SK-MEL-5 (cell line): Measurements from ENCODE around the gene MOV10L1. TPM values are rescaled to one million over a fixed set of nuclear protein-coding genes. Genes with fewer than 3 reads are reported as not detected.
A peak's percentile ranks its signal among the peaks of the same experiment; 100 is the strongest.

Experiments used
- DNase-seq: peaks from one replicate; pipeline ENCODE4 v3.0.0-alpha.2; 2016; ENCODE audit warnings: low read depth, low spot score
- in situ Hi-C: cut with HindIII; loops from 2 replicates; pipeline ENCODE4 v1.10.0; 2016; ENCODE audit warnings: low sequenced_read_pairs, high pct_unique_total_duplicates, low pct_unique_long_range_greater_than_20kb
- total RNA-seq: library from RNA; depleted of rRNA; stranded (reverse); fragments of >200 nt; shearing (Covaris generic); gene quantifications from 2 replicates; pipeline ENCODE4 v1.2.3, GENCODE V29; 2014

Gene MOV10L1
- total RNA-seq, 1 experiment from 2014 or later: 0.08 TPM

GRCh38 chr22:50057278-50058060, 32.3 kb upstream of the MOV10L1 start:
- no peak for DNase-seq
- in situ Hi-C loops: no loop called here

- in situ Hi-C loops: no loop called here
- DNase-seq: no peak
Measured at GRCh38 chr22:50058061-50058905, 31.5 kb upstream of the MOV10L1 start, which contains the start of gene TTLL8. Gene TTLL8 (minus strand): TSS chr22:50058298.

- DNase-seq: peak; percentile 23
- in situ Hi-C loops: no loop called here
Measured at GRCh38 chr22:50058906-50059880, 30.6 kb upstream of the MOV10L1 start.

- in situ Hi-C loops: no loop called here
- no peak for DNase-seq
Measured at GRCh38 chr22:50059881-50060262, 29.9 kb upstream of the MOV10L1 start.

GRCh38 chr22:50060441-50061140, 29.2 kb upstream of the MOV10L1 start:
- in situ Hi-C loops: no loop called here
- no peak for DNase-seq

- in situ Hi-C loops: no loop called here
- DNase-seq: no peak
Measured at GRCh38 chr22:50061141-50061823, 28.5 kb upstream of the MOV10L1 start.

GRCh38 chr22:50061824-50062355, 27.9 kb upstream of the MOV10L1 start:
- DNase-seq: no peak
- in situ Hi-C loops: no loop called here

- in situ Hi-C loops: no loop called here
- no peak for DNase-seq
Measured at GRCh38 chr22:50062509-50063135, 27.2 kb upstream of the MOV10L1 start.

- no peak for DNase-seq
- in situ Hi-C loops: no loop called here
Measured at GRCh38 chr22:50063589-50064393, 26.0 kb upstream of the MOV10L1 start.

- no peak for DNase-seq
- in situ Hi-C loops: no loop called here
Measured at GRCh38 chr22:50064453-50064852, 25.4 kb upstream of the MOV10L1 start.

GRCh38 chr22:50067244-50067643, 22.6 kb upstream of the MOV10L1 start:
- DNase-seq: no peak
- in situ Hi-C loops: no loop called here

GRCh38 chr22:50068096-50068495, 21.7 kb upstream of the MOV10L1 start:
- in situ Hi-C loops: no loop called here
- no peak for DNase-seq

- DNase-seq: no peak
- in situ Hi-C loops: no loop called here
Measured at GRCh38 chr22:50070366-50070765, 19.4 kb upstream of the MOV10L1 start.

GRCh38 chr22:50071432-50072166, 18.2 kb upstream of the MOV10L1 start:
- DNase-seq: no peak
- in situ Hi-C loops: no loop called here

- DNase-seq: no peak
- in situ Hi-C loops: no loop called here
Measured at GRCh38 chr22:50072167-50072555, 17.6 kb upstream of the MOV10L1 start.
